Liver (tissue), 9 donors: Measurements from ENCODE around the gene OSBPL9. TPM values are rescaled to one million over a fixed set of nuclear protein-coding genes. Genes with fewer than 3 reads are reported as not detected.

Experiments used
- DNase-seq: peaks from one replicate; pipeline ENCODE4 v3.0.0-alpha.2; 2017; ENCODE audit warnings: low spot score
- H3K27ac ChIP-seq, 2 donors: one replicate each; pipeline ENCODE4 v1.7.0; 2013; ENCODE audit warnings: inconsistent platforms in 2 of 2, low read length in 2 of 2, control low read depth in 1 of 2, low read depth in 1 of 2, mild to moderate bottlenecking in 1 of 2
- H3K27me3 ChIP-seq, 4 donors: one replicate each; pipeline versions ENCODE4 v1.6.1 to v1.7.0; 2013; ENCODE audit warnings: low read length in 3 of 4, inconsistent platforms in 1 of 4, mild to moderate bottlenecking in 1 of 4, moderate library complexity in 1 of 4; ENCODE audit not compliant: control insufficient read depth in 4 of 4, insufficient read depth in 4 of 4
- H3K36me3 ChIP-seq, 4 donors: one replicate each; pipeline versions ENCODE4 v1.6.1 to v1.7.0; 2013; ENCODE audit warnings: low read length in 3 of 4, mild to moderate bottlenecking in 3 of 4, low read depth in 1 of 4, moderate library complexity in 1 of 4; ENCODE audit not compliant: control insufficient read depth in 4 of 4, insufficient read depth in 3 of 4
- H3K4me1 ChIP-seq, 4 donors: one replicate each; pipeline versions ENCODE4 v1.6.1 to v1.7.0; 2013; ENCODE audit warnings: low read length in 3 of 4, mild to moderate bottlenecking in 3 of 4, moderate library complexity in 1 of 4; ENCODE audit not compliant: control insufficient read depth in 4 of 4, insufficient read depth in 4 of 4
- H3K4me3 ChIP-seq, 3 donors: one replicate each; pipeline versions ENCODE4 v1.6.1 to v1.7.0; 2013; ENCODE audit warnings: low read length in 3 of 3, control low read depth in 1 of 3, low read depth in 1 of 3, mild to moderate bottlenecking in 1 of 3
- H3K9ac ChIP-seq, 2 donors: one replicate each; pipeline ENCODE4 v1.7.0; 2013; ENCODE audit warnings: low read length in 2 of 2, mild to moderate bottlenecking in 2 of 2, moderate library complexity in 2 of 2, control low read depth in 1 of 2, low read depth in 1 of 2
- H3K9me3 ChIP-seq, 4 donors: one replicate each; pipeline versions ENCODE4 v1.6.1 to v1.7.0; 2013; ENCODE audit warnings: low read length in 3 of 4; ENCODE audit not compliant: control insufficient read depth in 4 of 4
- ATF3 ChIP-seq: IDR thresholded peaks from 2 replicates; pipeline ENCODE4 v1.6.1; 2016; ENCODE audit warnings: antibody characterized with exemption
- CTCF ChIP-seq: fragments of 150-350 bp; IDR thresholded peaks from 2 replicates; pipeline ENCODE4 v1.5.1; 2017; ENCODE audit warnings: improper control_type of control experiment, low read depth, low read length; ENCODE audit not compliant: missing input control
- EGR1 ChIP-seq, 2 donors: IDR thresholded peaks; 2 replicates each; pipeline ENCODE4 v1.6.1; 2016 to 2018; ENCODE audit warnings: antibody characterized with exemption in 2 of 2, low read depth in 2 of 2
- FOXA1 ChIP-seq: IDR thresholded peaks from 2 replicates; pipeline ENCODE4 v1.6.1; 2016; ENCODE audit warnings: antibody characterized with exemption
- FOXA2 ChIP-seq: IDR thresholded peaks from 2 replicates; pipeline ENCODE4 v1.6.1; 2016; ENCODE audit warnings: antibody characterized with exemption
- GABPA ChIP-seq, 2 donors: IDR thresholded peaks in 1 of 2; conservative IDR thresholded peaks in 1 of 2; 2 replicates each; pipeline ENCODE4 v1.6.1; 2016; ENCODE audit warnings: antibody characterized with exemption in 2 of 2, mild to moderate bottlenecking in 1 of 2, moderate library complexity in 1 of 2
- HNF4A ChIP-seq, 2 donors: conservative IDR thresholded peaks; 2 replicates each; pipeline ENCODE4 v1.6.1; 2016; ENCODE audit warnings: antibody characterized with exemption in 2 of 2, mild to moderate bottlenecking in 2 of 2
- HNF4G ChIP-seq: IDR thresholded peaks from 2 replicates; pipeline ENCODE4 v1.6.1; 2016; ENCODE audit warnings: antibody characterized with exemption
- JUND ChIP-seq, 2 donors: IDR thresholded peaks; 2 replicates each; pipeline ENCODE4 v1.6.1; 2016; ENCODE audit warnings: antibody characterized with exemption in 2 of 2
- MAX ChIP-seq: IDR thresholded peaks from 2 replicates; pipeline ENCODE4 v1.6.1; 2016; ENCODE audit warnings: antibody characterized with exemption
- NR2F2 ChIP-seq: IDR thresholded peaks from 2 replicates; pipeline ENCODE4 v1.6.1; 2016; ENCODE audit warnings: antibody characterized with exemption
- RAD21 ChIP-seq, 2 donors: IDR thresholded peaks; 2 replicates each; pipeline ENCODE4 v1.6.1; 2016; ENCODE audit warnings: antibody characterized with exemption in 2 of 2, mild to moderate bottlenecking in 2 of 2
- REST ChIP-seq: IDR thresholded peaks from 2 replicates; pipeline ENCODE4 v1.6.1; 2016; ENCODE audit warnings: antibody characterized with exemption, mild to moderate bottlenecking
- RXRA ChIP-seq, 2 donors: IDR thresholded peaks; 2 replicates each; pipeline ENCODE4 v1.6.1; 2017 to 2018; ENCODE audit warnings: antibody characterized with exemption in 2 of 2, mild to moderate bottlenecking in 1 of 2
- SP1 ChIP-seq: IDR thresholded peaks from 2 replicates; pipeline ENCODE4 v1.6.1; 2018; ENCODE audit warnings: antibody characterized with exemption, mild to moderate bottlenecking
- TAF1 ChIP-seq: conservative IDR thresholded peaks from 2 replicates; pipeline ENCODE4 v1.6.1; 2016; ENCODE audit warnings: antibody characterized with exemption, mild to moderate bottlenecking
- YY1 ChIP-seq: IDR thresholded peaks from 2 replicates; pipeline ENCODE4 v1.6.1; 2016; ENCODE audit warnings: antibody characterized with exemption, mild to moderate bottlenecking
- ZBTB33 ChIP-seq: IDR thresholded peaks from 2 replicates; pipeline ENCODE4 v1.6.1; 2016; ENCODE audit warnings: antibody characterized with exemption
- WGBS: extraction: QIAGEN DNeasy Blood & Tissue Kit; methylation state at CpG from one replicate; pipeline ENCODE4 v1.1.7; 2013; 5-methylcytosine and 5-hydroxymethylcytosine counted together
- polyA plus RNA-seq, 2 donors: library from polyadenylated mRNA; stranded (reverse) in 1 of 2; unstranded in 1 of 2; fragments of 200-250 nt in 1 of 2; fragments of >200 nt in 1 of 2; fragmentation: Nextera tagmentation in 1 of 2; extraction: Ambion mirVana in 1 of 2; gene quantifications; one replicate each; pipeline versions ENCODE4 v1.2.1 to v1.2.3, GENCODE V29; 2013 to 2015
- total RNA-seq, 2 donors: library from RNA; depleted of rRNA; stranded (reverse); fragments of >200 nt; gene quantifications; one replicate each; pipeline ENCODE4 v1.2.3, GENCODE V29; 2014
- donor health status: healthy.
- donor health status: healthy.
- donor health status: healthy.
- donor health status: healthy.
- donor health status: healthy.

Gene OSBPL9
- total and polyA plus RNA-seq, 4 donors, result 52.1 to 129 (median 60.4) TPM

GRCh38 chr1:51788938-51789337, 172.0 kb downstream of the OSBPL9 start:
- no peak overlapping the region for H3K27ac ChIP-seq
- H3K4me3 ChIP-seq, result no peak overlapping the region
- TF ChIP-seq NR2F2, result no peak
- no peak for TF ChIP-seq CTCF
- no peak for TF ChIP-seq FOXA2
- no peak for TF ChIP-seq GABPA (IDR thresholded peaks at IDR 0.05 in 1 of 2, conservative IDR thresholded peaks at IDR 0.05 in 1 of 2)
- TF ChIP-seq YY1, result no peak
- TF ChIP-seq HNF4A (conservative IDR thresholded peaks at IDR 0.05), result no peak
- no peak for TF ChIP-seq EGR1 (IDR thresholded peaks at IDR 0.05; ENCODE audit: low read depth in 2 of 2)
- TF ChIP-seq RAD21 (IDR thresholded peaks at IDR 0.05), result no peak
- no peak for TF ChIP-seq FOXA1
- TF ChIP-seq JUND (IDR thresholded peaks at IDR 0.05), result no peak
- no peak for TF ChIP-seq ATF3
- TF ChIP-seq MAX, result no peak
- no peak for TF ChIP-seq HNF4G
- no peak for TF ChIP-seq ZBTB33
- no peak for TF ChIP-seq REST
- TF ChIP-seq TAF1, result no peak
- TF ChIP-seq SP1, result no peak
- TF ChIP-seq RXRA (IDR thresholded peaks at IDR 0.05), result no peak
- 59% methylated on average over 2 of the region's 2 CpGs for WGBS
- DNase-seq, result no peak
- H3K27me3 ChIP-seq, result no peaks in the 10 kb centered on the region
- H3K4me1 ChIP-seq, result peaks cover under 1 to 12% (median 4%) of the 10 kb centered on the region in 4 donors
- H3K36me3 ChIP-seq, result peaks cover 8 to 93% (median 79%) of the 10 kb centered on the region in 4 donors
- no peak overlapping the region for H3K9ac ChIP-seq
- no peaks in the 10 kb centered on the region for H3K9me3 ChIP-seq
